ENCODE results near the gene NBL1. TPM values are rescaled to one million over a fixed set of nuclear protein-coding genes. Genes with fewer than 3 reads are reported as not detected.

NBL1 gene
- total RNA-seq, 1 experiment from 2014 or later: 100 TPM

DNA sequence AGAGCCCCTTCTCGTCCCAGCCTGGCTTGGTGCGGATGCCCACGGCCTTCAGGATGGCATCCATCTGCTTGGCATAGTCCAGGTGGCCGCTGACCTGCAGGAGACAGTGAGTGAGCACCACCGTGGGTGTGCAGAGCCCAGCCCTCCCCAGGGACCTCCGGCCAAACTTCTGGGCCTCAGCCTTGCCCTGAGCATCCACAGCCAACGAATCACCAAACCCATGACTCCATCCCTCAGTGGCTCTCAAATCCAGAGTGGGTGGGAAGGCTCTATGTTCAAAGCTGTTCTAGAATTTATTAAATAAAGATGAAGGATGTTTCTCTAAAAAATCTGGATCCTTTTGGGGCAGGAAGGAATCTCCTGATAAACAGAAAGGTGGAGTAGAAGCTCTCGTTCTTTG, 39.2 kb downstream of the NBL1 start:
- Mint-ChIP-seq H3K4me1 (ENCODE audit: low read depth, unreplicated experiment) (no peaks in the 10 kb centered on the region), H3K4me3 (ENCODE audit: low read depth, unreplicated experiment) (no peak overlapping the region), H3K27me3 (ENCODE audit: unreplicated experiment) (no peaks in the 10 kb centered on the region), H3K36me3 (ENCODE audit: insufficient read depth, unreplicated experiment) (no peaks in the 10 kb centered on the region), H3K9me3 (ENCODE audit: low read depth, unreplicated experiment) (no peaks in the 10 kb centered on the region), H3K27ac (ENCODE audit: unreplicated experiment) (no peak overlapping the region)
- intact Hi-C loops (cut with micrococcal nuclease; ENCODE audit: unreplicated experiment): no loop called here
- CTCF ChIA-PET: interaction anchor here (0.6 to 0.8 kb wide), 2 partner anchors 26 to 112 kb away, joined by 3 to 4 read pairs; no protein-coding TSS in a partner anchor
- TF ChIP-seq, protein P1, sequence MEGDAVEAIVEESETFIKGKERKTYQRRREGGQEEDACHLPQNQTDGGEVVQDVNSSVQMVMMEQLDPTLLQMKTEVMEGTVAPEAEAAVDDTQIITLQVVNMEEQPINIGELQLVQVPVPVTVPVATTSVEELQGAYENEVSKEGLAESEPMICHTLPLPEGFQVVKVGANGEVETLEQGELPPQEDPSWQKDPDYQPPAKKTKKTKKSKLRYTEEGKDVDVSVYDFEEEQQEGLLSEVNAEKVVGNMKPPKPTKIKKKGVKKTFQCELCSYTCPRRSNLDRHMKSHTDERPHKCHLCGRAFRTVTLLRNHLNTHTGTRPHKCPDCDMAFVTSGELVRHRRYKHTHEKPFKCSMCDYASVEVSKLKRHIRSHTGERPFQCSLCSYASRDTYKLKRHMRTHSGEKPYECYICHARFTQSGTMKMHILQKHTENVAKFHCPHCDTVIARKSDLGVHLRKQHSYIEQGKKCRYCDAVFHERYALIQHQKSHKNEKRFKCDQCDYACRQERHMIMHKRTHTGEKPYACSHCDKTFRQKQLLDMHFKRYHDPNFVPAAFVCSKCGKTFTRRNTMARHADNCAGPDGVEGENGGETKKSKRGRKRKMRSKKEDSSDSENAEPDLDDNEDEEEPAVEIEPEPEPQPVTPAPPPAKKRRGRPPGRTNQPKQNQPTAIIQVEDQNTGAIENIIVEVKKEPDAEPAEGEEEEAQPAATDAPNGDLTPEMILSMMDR (IDR thresholded peaks at IDR 0.05; ENCODE audit: unreplicated experiment): no peak
- no peak for DNase-seq
- no TSS peak for BruUV-seq (replicated peaks)

DNA sequence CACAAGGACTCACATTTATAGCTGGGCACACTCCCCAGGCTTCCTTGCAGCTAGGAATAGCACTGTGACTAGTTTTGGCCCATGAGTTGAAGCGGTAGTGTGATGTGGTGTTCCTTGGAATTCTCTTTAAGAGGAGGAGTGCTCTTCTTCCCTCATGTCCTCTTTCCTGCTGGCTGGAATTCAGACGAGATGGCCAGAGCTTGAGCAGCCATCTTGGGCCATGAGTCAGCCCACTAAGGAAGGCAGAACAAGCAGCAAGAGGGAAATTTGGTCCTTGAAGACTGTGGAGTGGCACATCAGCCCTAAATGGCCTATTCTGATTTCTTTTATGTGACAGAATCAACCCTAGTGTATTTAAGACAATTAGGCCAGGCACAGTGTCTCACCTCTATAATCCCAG, 40.6 kb downstream of the NBL1 start:
- intact Hi-C loops (cut with micrococcal nuclease; ENCODE audit: unreplicated experiment): no loop called here
- H3K9me3 Mint-ChIP-seq (ENCODE audit: low read depth, unreplicated experiment): no peaks in the 10 kb centered on the region
- H3K36me3 Mint-ChIP-seq (ENCODE audit: insufficient read depth, unreplicated experiment): no peaks in the 10 kb centered on the region
- CTCF ChIA-PET: no interaction called here
- H3K27ac Mint-ChIP-seq (ENCODE audit: unreplicated experiment): no peak overlapping the region
- no peaks in the 10 kb centered on the region for H3K27me3 Mint-ChIP-seq (ENCODE audit: unreplicated experiment)
- H3K4me3 Mint-ChIP-seq (ENCODE audit: low read depth, unreplicated experiment): no peak overlapping the region
- TF ChIP-seq, protein P1 (IDR thresholded peaks at IDR 0.05; ENCODE audit: unreplicated experiment): no peak
- H3K4me1 Mint-ChIP-seq (ENCODE audit: low read depth, unreplicated experiment): no peaks in the 10 kb centered on the region
- no TSS peak for BruUV-seq (replicated peaks)
- DNase-seq: no peak

DNA sequence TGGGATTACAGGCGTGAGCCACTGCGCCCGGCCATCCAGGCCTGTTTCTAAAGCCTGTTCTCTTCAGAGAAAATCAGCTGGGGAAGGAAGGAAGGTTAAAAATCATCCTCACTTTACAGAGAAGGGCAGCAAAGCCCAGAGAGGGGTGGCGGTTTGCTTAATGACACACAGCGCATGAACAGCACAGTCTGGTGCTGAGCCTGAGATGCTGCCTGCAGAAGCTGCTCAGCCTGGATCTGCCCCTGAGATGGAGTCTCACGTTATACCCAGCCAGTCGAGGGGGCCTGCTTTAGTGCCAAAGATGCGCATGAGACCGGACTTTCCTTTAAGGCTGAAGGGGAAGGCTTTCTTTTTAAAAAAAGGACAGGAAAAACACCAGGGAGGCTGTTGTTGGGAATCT, 41.9 kb downstream of the NBL1 start:
- intact Hi-C loops (cut with micrococcal nuclease; ENCODE audit: unreplicated experiment): no loop called here
- Mint-ChIP-seq H3K4me1 (ENCODE audit: low read depth, unreplicated experiment) (no peaks in the 10 kb centered on the region), H3K9me3 (ENCODE audit: low read depth, unreplicated experiment) (no peaks in the 10 kb centered on the region), H3K27ac (ENCODE audit: unreplicated experiment) (no peak overlapping the region), H3K27me3 (ENCODE audit: unreplicated experiment) (no peaks in the 10 kb centered on the region), H3K36me3 (ENCODE audit: insufficient read depth, unreplicated experiment) (no peaks in the 10 kb centered on the region), H3K4me3 (ENCODE audit: low read depth, unreplicated experiment) (no peak overlapping the region)
- CTCF ChIA-PET: no interaction called here
- no peak for DNase-seq
- no TSS peak for BruUV-seq (replicated peaks)
- TF ChIP-seq, protein P1 (IDR thresholded peaks at IDR 0.05; ENCODE audit: unreplicated experiment): no peak

DNA sequence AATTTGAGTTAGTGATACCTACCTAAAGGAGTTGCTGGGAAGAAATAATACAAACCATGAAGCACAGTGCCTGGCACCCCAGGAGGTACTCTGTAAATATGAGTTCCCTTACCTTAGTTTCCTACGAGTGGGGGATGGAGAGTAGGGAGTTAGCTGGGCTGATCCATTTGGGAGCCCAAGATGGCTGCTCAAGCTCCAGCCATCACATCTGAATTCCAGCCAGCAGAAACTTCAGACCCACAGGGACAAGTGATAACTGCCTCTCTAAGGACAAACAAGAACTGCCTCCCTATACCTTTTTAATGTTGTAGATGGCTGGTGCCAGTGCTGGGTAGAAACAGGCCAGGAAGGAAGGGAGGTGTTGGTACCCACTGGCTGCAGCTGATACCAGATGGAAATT, 43.3 kb downstream of the NBL1 start:
- no peak overlapping the region for H3K27ac Mint-ChIP-seq (ENCODE audit: unreplicated experiment)
- intact Hi-C loops (cut with micrococcal nuclease; ENCODE audit: unreplicated experiment): no loop called here
- BruUV-seq (replicated peaks): no TSS peak
- no peak overlapping the region for H3K4me3 Mint-ChIP-seq (ENCODE audit: low read depth, unreplicated experiment)
- TF ChIP-seq, protein P1 (IDR thresholded peaks at IDR 0.05; ENCODE audit: unreplicated experiment): no peak
- no peak for DNase-seq
- no peaks in the 10 kb centered on the region for H3K4me1 Mint-ChIP-seq (ENCODE audit: low read depth, unreplicated experiment)
- no peaks in the 10 kb centered on the region for H3K27me3 Mint-ChIP-seq (ENCODE audit: unreplicated experiment)
- no peaks in the 10 kb centered on the region for H3K36me3 Mint-ChIP-seq (ENCODE audit: insufficient read depth, unreplicated experiment)
- CTCF ChIA-PET: no interaction called here
- no peaks in the 10 kb centered on the region for H3K9me3 Mint-ChIP-seq (ENCODE audit: low read depth, unreplicated experiment)
